CD4-positive, alpha-beta memory T cell (primary cell): ENCODE measurements around the gene TUBGCP2. TPM values are rescaled to one million over a fixed set of nuclear protein-coding genes. Genes with fewer than 3 reads are reported as not detected.
"Not testable (repeated sequence)": the region's sequence is repeated elsewhere in the genome, so short reads cannot be mapped to it uniquely, and the experiment has no call there.

Experiments
- CTCF ChIA-PET: fragments of 350-600 bp; sonication (Branson Sonifier 250); formaldehyde crosslinking; loops from one replicate; lab custom pipeline; 2021; ENCODE audit warnings: inconsistent platforms; ENCODE audit not compliant: partially characterized antibody; lab: Charles Lee
- POLR2A ChIA-PET: fragments of 350-600 bp; sonication (Branson Sonifier 250); formaldehyde crosslinking; loops from one replicate; lab custom pipeline; 2021; ENCODE audit not compliant: partially characterized antibody; lab: Charles Lee
- DNase-seq, 5 donors: peaks; one replicate each; pipeline versions ENCODE4 v3.0.0 to v3.0.0-alpha.2; 2020 to 2022; ENCODE audit warnings: mixed read lengths in 1 of 5
- H3K27ac ChIP-seq: one replicate; pipeline ENCODE4 v1.7.0; 2013; ENCODE audit warnings: low read depth, low read length
- H3K27me3 ChIP-seq: 2 replicates; pipeline ENCODE4 v1.7.0; 2013; ENCODE audit warnings: mild to moderate bottlenecking, low read length, moderate library complexity; ENCODE audit not compliant: insufficient read depth
- H3K36me3 ChIP-seq: 2 replicates; pipeline ENCODE4 v1.7.0; 2013; ENCODE audit warnings: mild to moderate bottlenecking, low read length, moderate library complexity; ENCODE audit not compliant: insufficient read depth
- H3K4me1 ChIP-seq: 2 replicates; pipeline ENCODE4 v1.7.0; 2013; ENCODE audit warnings: mild to moderate bottlenecking, low read length, moderate library complexity; ENCODE audit not compliant: insufficient read depth
- H3K4me3 ChIP-seq, 2 donors: one replicate each; pipeline ENCODE4 v1.7.0; 2013; ENCODE audit warnings: low read length in 2 of 2, mild to moderate bottlenecking in 1 of 2
- H3K9me3 ChIP-seq, 2 donors: one replicate each; pipeline ENCODE4 v1.7.0; 2013; ENCODE audit warnings: low read length in 2 of 2, control low read depth in 1 of 2; ENCODE audit not compliant: control insufficient read depth in 1 of 2
- H3K27ac Mint-ChIP-seq, 7 donors: one replicate each; pipeline ENCODE4 v1.8.0; 2020 to 2021; ENCODE audit warnings: mixed read lengths in 7 of 7, mild to moderate bottlenecking in 6 of 7, inconsistent platforms in 3 of 7, moderate library complexity in 3 of 7
- H3K27me3 Mint-ChIP-seq, 2 donors: one replicate each; pipeline ENCODE4 v1.8.0; 2020 to 2021; ENCODE audit warnings: mixed read lengths in 2 of 2
- H3K36me3 Mint-ChIP-seq, 2 donors: one replicate each; pipeline ENCODE4 v1.8.0; 2020 to 2021; ENCODE audit warnings: mixed read lengths in 2 of 2, inconsistent platforms in 1 of 2, mild to moderate bottlenecking in 1 of 2
- H3K4me1 Mint-ChIP-seq, 4 donors: one replicate each; pipeline ENCODE4 v1.8.0; 2020 to 2021; ENCODE audit warnings: mixed read lengths in 4 of 4, mild to moderate bottlenecking in 1 of 4
- H3K4me3 Mint-ChIP-seq, 8 donors: one replicate each; pipeline ENCODE4 v1.8.0; 2020 to 2021; ENCODE audit warnings: mixed read lengths in 8 of 8, mild to moderate bottlenecking in 7 of 8, moderate library complexity in 6 of 8, inconsistent platforms in 3 of 8
- H3K9me3 Mint-ChIP-seq, 8 donors: one replicate each; pipeline ENCODE4 v1.8.0; 2020 to 2021; ENCODE audit warnings: mixed read lengths in 8 of 8, mild to moderate bottlenecking in 5 of 8, inconsistent platforms in 3 of 8, moderate library complexity in 1 of 8
- intact Hi-C: fragments of 100-400 bp; cut with micrococcal nuclease; formaldehyde crosslinking; loops from one replicate; pipeline ENCODE4 v1.15.1; 2023
- polyA plus RNA-seq, 2 donors: library from polyadenylated mRNA; unstranded; fragments of 300-500 nt; fragmentation: Illumina TruSeq; gene quantifications; one replicate each; pipeline ENCODE4 v1.2.3, GENCODE V29; 2021
- total RNA-seq, 2 experiments: library from RNA; stranded (reverse); gene quantifications; one replicate each; pipeline ENCODE4 v1.2.3, GENCODE V29; 2021

Gene TUBGCP2
- total and polyA plus RNA-seq, 4 experiments from 2014 or later, result 14.1 to 74.0 (median 53.7) TPM

- H3K9me3 ChIP-seq, result no peaks in the 10 kb centered on the region
- intact Hi-C loops, result no loop called here
- H3K4me3 Mint-ChIP-seq, result peak overlapping the region in 1 of 8 donors; percentile 77
- peak overlapping the region in 1 of 2 donors; percentile 24 for H3K4me3 ChIP-seq
- H3K4me1 ChIP-seq, result peaks cover 23% of the 10 kb centered on the region
- peaks cover 37 to 43% of the 10 kb centered on the region in 2 donors for H3K27me3 Mint-ChIP-seq
- no peak overlapping the region for H3K27ac ChIP-seq
- ChIA-PET CTCF (no interaction called here), POLR2A (interaction anchor here (1.5 kb wide), 1 partner anchor 22 kb away, joined by 6 read pairs; no protein-coding TSS in a partner anchor)
- H3K4me1 Mint-ChIP-seq, result peaks cover 7 to 36% (median 13%) of the 10 kb centered on the region in 4 donors
- H3K36me3 ChIP-seq, result no peaks in the 10 kb centered on the region
- peaks cover 30% of the 10 kb centered on the region for H3K27me3 ChIP-seq
- DNase-seq, result no peak
- no peaks in the 10 kb centered on the region for H3K36me3 Mint-ChIP-seq
- no peak overlapping the region for H3K27ac Mint-ChIP-seq
- H3K9me3 Mint-ChIP-seq, result peaks cover 0 to 1% (median 0%) of the 10 kb centered on the region in 8 donors
Measured at GRCh38 chr10:133236401-133237240, 72.1 kb downstream of the TUBGCP2 start.

DNA sequence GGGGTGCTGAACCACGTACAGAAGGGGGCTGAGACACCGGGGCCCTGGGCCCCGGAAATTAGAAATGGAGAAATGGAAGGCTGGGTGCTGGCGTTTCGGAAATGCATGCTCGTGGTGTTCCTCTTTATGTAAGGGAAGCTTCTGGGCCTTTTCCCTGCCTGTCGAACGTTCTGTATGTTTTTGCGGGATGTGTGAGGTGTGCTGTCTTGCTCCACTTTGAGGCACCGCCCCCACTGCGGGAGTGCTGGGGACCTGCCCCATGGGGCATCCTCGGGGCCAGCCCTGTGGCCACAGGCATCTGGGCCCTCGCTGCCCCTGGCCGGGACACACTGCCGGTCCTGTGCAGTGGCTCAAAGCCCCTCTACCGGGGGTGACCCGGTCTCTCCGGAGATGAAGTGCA, 72.7 kb downstream of the TUBGCP2 start:
- H3K27ac ChIP-seq, result no peak overlapping the region
- peak overlapping the region in 1 of 2 donors; percentile 24 for H3K4me3 ChIP-seq
- peaks cover 35 to 39% of the 10 kb centered on the region in 2 donors for H3K27me3 Mint-ChIP-seq
- H3K27me3 ChIP-seq, result peaks cover 24% of the 10 kb centered on the region
- no peak for DNase-seq
- H3K36me3 Mint-ChIP-seq, result no peaks in the 10 kb centered on the region
- H3K27ac Mint-ChIP-seq, result peak overlapping the region in 2 of 7 donors; percentile 36 to 59
- ChIA-PET POLR2A (interaction anchor here (1.5 kb wide), 1 partner anchor 23 kb away, joined by 6 read pairs; no protein-coding TSS in a partner anchor), CTCF (no interaction called here)
- no peaks in the 10 kb centered on the region for H3K9me3 ChIP-seq
- peaks cover 17% of the 10 kb centered on the region for H3K4me1 ChIP-seq
- intact Hi-C loops, result no loop called here
- H3K9me3 Mint-ChIP-seq, result peaks cover 0 to 1% (median 0%) of the 10 kb centered on the region in 8 donors
- H3K4me1 Mint-ChIP-seq, result peaks cover 3 to 34% (median 9%) of the 10 kb centered on the region in 4 donors
- peak overlapping the region; percentile 54 to 81 (median 68) for H3K4me3 Mint-ChIP-seq
- no peaks in the 10 kb centered on the region for H3K36me3 ChIP-seq

- H3K36me3 ChIP-seq, result no peaks in the 10 kb centered on the region
- ChIA-PET POLR2A (interaction anchor here (1.5 kb wide), 1 partner anchor 24 kb away, joined by 6 read pairs; no protein-coding TSS in a partner anchor), CTCF (no interaction called here)
- H3K4me1 ChIP-seq, result peaks cover 14% of the 10 kb centered on the region
- peaks cover 0 to 29% (median 5%) of the 10 kb centered on the region in 4 donors for H3K4me1 Mint-ChIP-seq
- no peak overlapping the region for H3K27ac Mint-ChIP-seq
- peaks cover 22% of the 10 kb centered on the region for H3K27me3 ChIP-seq
- H3K4me3 ChIP-seq, result peak overlapping the region in 1 of 2 donors; percentile 24
- H3K36me3 Mint-ChIP-seq, result no peaks in the 10 kb centered on the region
- H3K9me3 Mint-ChIP-seq, result peaks cover 0 to 1% (median 0%) of the 10 kb centered on the region in 8 donors
- H3K27me3 Mint-ChIP-seq, result peaks cover 31 to 35% of the 10 kb centered on the region in 2 donors
- no peak for DNase-seq
- peak overlapping the region; percentile 54 to 85 (median 68) for H3K4me3 Mint-ChIP-seq
- no peak overlapping the region for H3K27ac ChIP-seq
- H3K9me3 ChIP-seq, result no peaks in the 10 kb centered on the region
- intact Hi-C loops, result no loop called here
Measured at GRCh38 chr10:133235265-133235855, 73.3 kb downstream of the TUBGCP2 start.

GRCh38 chr10:133234796-133235195, 73.9 kb downstream of the TUBGCP2 start:
- DNase-seq, CTCF ChIA-PET, POLR2A ChIA-PET, H3K9me3 ChIP-seq, intact Hi-C loops, H3K9me3 Mint-ChIP-seq, H3K27ac Mint-ChIP-seq, H3K36me3 ChIP-seq, H3K36me3 Mint-ChIP-seq, H3K27ac ChIP-seq: not testable (repeated sequence)
- peaks cover 31 to 35% of the 10 kb centered on the region in 2 donors for H3K27me3 Mint-ChIP-seq
- peak overlapping the region; percentile 35 to 85 (median 64) for H3K4me3 Mint-ChIP-seq
- peaks cover 14% of the 10 kb centered on the region for H3K4me1 ChIP-seq
- H3K4me3 ChIP-seq, result peak overlapping the region in 1 of 2 donors; percentile 24
- peaks cover 22% of the 10 kb centered on the region for H3K27me3 ChIP-seq
- H3K4me1 Mint-ChIP-seq, result peaks cover 0 to 29% (median 5%) of the 10 kb centered on the region in 4 donors

- DNase-seq, result no peak
- no peak overlapping the region for H3K4me3 ChIP-seq
- ChIA-PET POLR2A (no interaction called here), CTCF (interaction anchor here (0.9 kb wide), 1 partner anchor 76 kb away, joined by 3 read pairs; no protein-coding TSS in a partner anchor)
- peaks cover 9% of the 10 kb centered on the region for H3K4me1 ChIP-seq
- no peak overlapping the region for H3K27ac ChIP-seq
- H3K9me3 ChIP-seq, result no peaks in the 10 kb centered on the region
- peaks cover 2 to 30% (median 9%) of the 10 kb centered on the region in 4 donors for H3K4me1 Mint-ChIP-seq
- H3K27me3 ChIP-seq, result peaks cover 4% of the 10 kb centered on the region
- H3K27me3 Mint-ChIP-seq, result peaks cover 29 to 43% of the 10 kb centered on the region in 2 donors
- H3K9me3 Mint-ChIP-seq, result no peaks in the 10 kb centered on the region
- H3K27ac Mint-ChIP-seq, result no peak overlapping the region
- peak overlapping the region in 4 of 8 donors; percentile 16 to 43 (median 26) for H3K4me3 Mint-ChIP-seq
- H3K36me3 Mint-ChIP-seq, result no peaks in the 10 kb centered on the region
- intact Hi-C loops, result no loop called here
- no peaks in the 10 kb centered on the region for H3K36me3 ChIP-seq
Measured at GRCh38 chr10:133231946-133232574, 76.6 kb downstream of the TUBGCP2 start.

- DNase-seq, result no peak
- H3K4me3 ChIP-seq, result no peak overlapping the region
- peaks cover 7% of the 10 kb centered on the region for H3K4me1 ChIP-seq
- H3K36me3 ChIP-seq, result no peaks in the 10 kb centered on the region
- Mint-ChIP-seq H3K4me1 (peaks cover 2 to 33% (median 13%) of the 10 kb centered on the region in 4 donors), H3K36me3 (no peaks in the 10 kb centered on the region), H3K4me3 (peak overlapping the region in 3 of 8 donors; percentile 52 to 67 (median 61)), H3K9me3 (no peaks in the 10 kb centered on the region), H3K27ac (no peak overlapping the region), H3K27me3 (peaks cover 36 to 50% of the 10 kb centered on the region in 2 donors)
- ChIA-PET POLR2A (no interaction called here), CTCF (interaction anchor here (0.9 kb wide), 1 partner anchor 76 kb away, joined by 3 read pairs; no protein-coding TSS in a partner anchor)
- intact Hi-C loops, result no loop called here
- no peak overlapping the region for H3K27ac ChIP-seq
- no peaks in the 10 kb centered on the region for H3K9me3 ChIP-seq
- H3K27me3 ChIP-seq, result peaks cover 4% of the 10 kb centered on the region
Measured at GRCh38 chr10:133231244-133231945, 77.3 kb downstream of the TUBGCP2 start.
